ENCODE results near the gene ISM2.

DNA sequence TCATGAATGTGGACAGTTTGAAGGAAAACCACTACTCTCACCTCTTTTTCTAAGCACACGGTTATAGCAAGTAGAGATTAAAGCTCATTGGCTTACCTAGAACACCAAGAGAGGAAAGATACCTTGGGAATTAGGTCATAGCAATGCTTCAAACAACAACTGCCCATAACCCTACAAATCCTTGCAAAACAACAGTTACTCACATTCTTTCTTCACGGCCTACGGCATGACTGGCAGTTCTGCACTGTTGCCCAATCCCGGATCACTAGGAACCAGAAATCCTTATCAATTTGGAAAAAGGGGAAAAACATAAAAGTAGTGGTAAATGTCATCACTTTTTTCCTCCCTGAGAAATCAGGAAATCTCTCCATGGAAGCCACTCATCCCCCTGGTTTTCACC is 9.6 kb upstream of the ISM2 start:
- TF ChIP-seq POLR2A (IDR thresholded peaks at IDR 0.05): no peak
- TF ChIP-seq, protein P1, sequence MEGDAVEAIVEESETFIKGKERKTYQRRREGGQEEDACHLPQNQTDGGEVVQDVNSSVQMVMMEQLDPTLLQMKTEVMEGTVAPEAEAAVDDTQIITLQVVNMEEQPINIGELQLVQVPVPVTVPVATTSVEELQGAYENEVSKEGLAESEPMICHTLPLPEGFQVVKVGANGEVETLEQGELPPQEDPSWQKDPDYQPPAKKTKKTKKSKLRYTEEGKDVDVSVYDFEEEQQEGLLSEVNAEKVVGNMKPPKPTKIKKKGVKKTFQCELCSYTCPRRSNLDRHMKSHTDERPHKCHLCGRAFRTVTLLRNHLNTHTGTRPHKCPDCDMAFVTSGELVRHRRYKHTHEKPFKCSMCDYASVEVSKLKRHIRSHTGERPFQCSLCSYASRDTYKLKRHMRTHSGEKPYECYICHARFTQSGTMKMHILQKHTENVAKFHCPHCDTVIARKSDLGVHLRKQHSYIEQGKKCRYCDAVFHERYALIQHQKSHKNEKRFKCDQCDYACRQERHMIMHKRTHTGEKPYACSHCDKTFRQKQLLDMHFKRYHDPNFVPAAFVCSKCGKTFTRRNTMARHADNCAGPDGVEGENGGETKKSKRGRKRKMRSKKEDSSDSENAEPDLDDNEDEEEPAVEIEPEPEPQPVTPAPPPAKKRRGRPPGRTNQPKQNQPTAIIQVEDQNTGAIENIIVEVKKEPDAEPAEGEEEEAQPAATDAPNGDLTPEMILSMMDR (IDR thresholded peaks at IDR 0.05): no peak
